PFSK-1 (cell line): Measurements from ENCODE around the gene CCK.

ENCODE experiments used
- FOXP2 ChIP-seq: optimal IDR thresholded peaks from 2 replicates; pipeline ENCODE3; 2011; ENCODE audit warnings: borderline replicate concordance, control low read depth, inconsistent platforms; ENCODE audit not compliant: insufficient read depth; ENCODE audit errors: extremely low read length, extremely low read depth
- POLR2AphosphoS5 ChIP-seq: IDR thresholded peaks from 2 replicates; pipeline ENCODE4 v1.6.1; 2012; ENCODE audit warnings: low read depth, mild to moderate bottlenecking, control low read depth, low read length, moderate library complexity
- SIN3A ChIP-seq: IDR thresholded peaks from 2 replicates; pipeline ENCODE4 v1.6.1; 2012; ENCODE audit warnings: mild to moderate bottlenecking, low read length, moderate library complexity, borderline replicate concordance; ENCODE audit not compliant: insufficient read depth
- TAF1 ChIP-seq: IDR thresholded peaks from 2 replicates; pipeline ENCODE4 v1.6.1; 2012; ENCODE audit warnings: low read length, control low read depth, borderline replicate concordance; ENCODE audit not compliant: insufficient read depth
- TF ChIP-seq, protein P1 (sequence below), 2 experiments: IDR thresholded peaks; 2 replicates each; pipeline versions ENCODE4 v1.6.1 to v1.8.0; 2011 to 2012; ENCODE audit warnings: low read depth in 2 of 2, low read length in 2 of 2, control low read depth in 1 of 2, inconsistent platforms in 1 of 2, mild to moderate bottlenecking in 1 of 2, moderate library complexity in 1 of 2; ENCODE audit not compliant: insufficient read depth in 1 of 2

The CCK gene

DNA sequence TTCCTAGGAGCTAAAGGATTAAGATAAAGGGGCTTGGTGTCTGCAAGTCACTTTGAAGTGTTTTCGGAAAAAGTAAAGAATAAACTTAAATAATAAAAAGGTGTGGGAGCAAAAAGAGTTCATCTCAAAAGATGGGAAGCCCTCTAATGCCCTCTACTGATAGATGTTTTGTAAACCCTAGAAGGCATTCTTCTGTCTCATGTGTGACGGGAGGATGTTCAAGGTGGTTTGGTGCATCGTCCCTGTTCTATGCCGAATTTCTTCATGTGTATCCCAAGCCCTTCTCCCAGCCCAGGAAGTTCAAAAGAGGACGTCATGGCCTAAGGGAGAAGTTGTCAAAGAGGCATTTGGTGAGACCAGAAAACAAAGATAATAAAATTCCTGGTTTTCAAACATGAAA lies 37.2 kb downstream of the CCK start:
- TF ChIP-seq POLR2AphosphoS5 (no peak), FOXP2 (no peak), SIN3A (no peak), TAF1 (no peak)
- TF ChIP-seq, protein P1, sequence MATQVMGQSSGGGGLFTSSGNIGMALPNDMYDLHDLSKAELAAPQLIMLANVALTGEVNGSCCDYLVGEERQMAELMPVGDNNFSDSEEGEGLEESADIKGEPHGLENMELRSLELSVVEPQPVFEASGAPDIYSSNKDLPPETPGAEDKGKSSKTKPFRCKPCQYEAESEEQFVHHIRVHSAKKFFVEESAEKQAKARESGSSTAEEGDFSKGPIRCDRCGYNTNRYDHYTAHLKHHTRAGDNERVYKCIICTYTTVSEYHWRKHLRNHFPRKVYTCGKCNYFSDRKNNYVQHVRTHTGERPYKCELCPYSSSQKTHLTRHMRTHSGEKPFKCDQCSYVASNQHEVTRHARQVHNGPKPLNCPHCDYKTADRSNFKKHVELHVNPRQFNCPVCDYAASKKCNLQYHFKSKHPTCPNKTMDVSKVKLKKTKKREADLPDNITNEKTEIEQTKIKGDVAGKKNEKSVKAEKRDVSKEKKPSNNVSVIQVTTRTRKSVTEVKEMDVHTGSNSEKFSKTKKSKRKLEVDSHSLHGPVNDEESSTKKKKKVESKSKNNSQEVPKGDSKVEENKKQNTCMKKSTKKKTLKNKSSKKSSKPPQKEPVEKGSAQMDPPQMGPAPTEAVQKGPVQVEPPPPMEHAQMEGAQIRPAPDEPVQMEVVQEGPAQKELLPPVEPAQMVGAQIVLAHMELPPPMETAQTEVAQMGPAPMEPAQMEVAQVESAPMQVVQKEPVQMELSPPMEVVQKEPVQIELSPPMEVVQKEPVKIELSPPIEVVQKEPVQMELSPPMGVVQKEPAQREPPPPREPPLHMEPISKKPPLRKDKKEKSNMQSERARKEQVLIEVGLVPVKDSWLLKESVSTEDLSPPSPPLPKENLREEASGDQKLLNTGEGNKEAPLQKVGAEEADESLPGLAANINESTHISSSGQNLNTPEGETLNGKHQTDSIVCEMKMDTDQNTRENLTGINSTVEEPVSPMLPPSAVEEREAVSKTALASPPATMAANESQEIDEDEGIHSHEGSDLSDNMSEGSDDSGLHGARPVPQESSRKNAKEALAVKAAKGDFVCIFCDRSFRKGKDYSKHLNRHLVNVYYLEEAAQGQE (IDR thresholded peaks at IDR 0.05; ENCODE audit: insufficient read depth in 1 of 2, low read depth in 2 of 2, low read length in 2 of 2) = no peak

DNA sequence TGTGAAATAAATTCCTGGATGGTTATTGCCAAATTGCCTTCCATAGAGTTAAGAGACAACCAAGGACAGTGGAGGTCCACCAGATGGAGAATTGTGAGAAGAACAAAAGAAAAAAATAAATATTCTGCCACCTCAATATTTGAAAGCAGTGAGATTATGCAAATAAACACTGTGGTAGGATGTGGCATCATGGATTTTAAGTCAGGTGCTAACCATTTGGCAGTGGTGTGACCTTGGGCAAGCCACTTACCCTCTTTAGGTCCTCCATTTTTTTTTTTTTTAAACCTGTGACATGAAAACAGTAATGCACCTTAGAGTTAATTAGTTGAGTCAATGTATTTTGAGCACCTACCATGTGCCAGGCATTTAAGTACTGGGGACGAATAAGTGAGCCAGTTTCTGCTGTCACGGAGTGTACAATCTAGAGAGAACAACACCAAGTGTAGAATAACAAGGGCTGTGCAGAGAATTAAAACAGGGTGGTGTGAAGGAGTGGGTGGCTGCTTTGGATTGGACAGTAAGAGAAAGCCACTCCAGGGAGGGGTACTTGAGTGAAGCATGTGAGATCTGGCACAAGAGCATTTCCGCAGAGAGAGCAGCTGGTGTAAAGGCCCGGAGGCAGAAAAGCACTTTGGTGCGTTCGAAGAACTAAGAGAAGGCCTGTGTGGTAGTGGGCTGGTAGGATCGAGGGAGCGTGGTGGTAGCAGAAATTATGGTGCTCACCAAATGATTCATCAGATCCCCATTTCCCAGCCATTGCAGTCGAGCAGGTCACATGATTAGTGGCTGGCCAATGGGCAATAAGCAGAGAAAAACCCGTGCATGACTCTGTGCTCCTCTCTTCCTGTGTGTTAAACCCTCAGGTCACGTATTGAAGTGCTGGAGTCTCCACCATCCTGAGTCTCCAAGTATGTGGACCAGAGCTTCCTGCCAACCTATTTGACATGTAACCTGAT lies 39.2 kb downstream of the CCK start:
- no peak for TF ChIP-seq SIN3A
- no peak for TF ChIP-seq FOXP2
- no peak for TF ChIP-seq POLR2AphosphoS5
- no peak for TF ChIP-seq TAF1
- TF ChIP-seq, protein P1 (IDR thresholded peaks at IDR 0.05; ENCODE audit: insufficient read depth in 1 of 2, low read depth in 2 of 2, low read length in 2 of 2) = no peak

DNA sequence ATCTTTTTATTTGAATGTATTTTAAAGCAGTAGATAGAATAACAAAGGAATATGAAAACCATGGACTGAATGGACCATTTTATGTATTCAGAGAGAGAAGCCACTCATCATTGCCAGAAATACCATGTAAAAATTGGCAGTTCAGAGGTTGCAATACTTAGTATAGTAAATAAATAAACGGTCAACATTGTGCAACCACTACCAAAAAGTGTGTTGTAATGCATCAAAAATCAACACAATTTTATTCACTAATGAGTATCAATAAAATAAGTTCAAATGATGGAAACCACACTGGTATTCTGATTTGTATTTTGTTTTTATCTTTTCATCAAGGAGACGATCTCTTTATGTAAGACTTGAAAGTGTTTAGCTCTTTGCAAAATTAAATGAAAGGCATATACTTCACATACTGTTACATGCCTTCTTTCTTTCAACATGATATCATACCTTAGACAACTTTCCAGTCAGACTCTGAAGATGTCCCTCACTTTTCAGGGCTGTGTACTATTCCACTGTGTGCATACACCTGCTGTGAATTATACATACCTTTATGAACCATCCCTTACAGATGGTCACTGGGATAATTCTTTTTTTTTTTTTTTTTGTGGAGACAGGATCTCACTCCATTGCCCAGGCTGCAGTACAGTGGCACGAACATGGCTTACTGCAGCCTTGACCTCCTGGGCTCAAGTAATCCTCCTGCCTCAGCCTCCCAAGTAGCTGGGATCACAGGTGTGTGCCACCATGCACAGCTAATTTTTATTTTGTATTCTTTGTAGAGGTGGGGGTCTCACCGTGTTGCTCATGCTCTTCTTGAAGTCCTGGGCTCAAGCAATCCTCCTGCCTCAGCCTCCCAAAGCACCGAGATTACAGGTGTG lies 40.3 kb downstream of the CCK start:
- TF ChIP-seq POLR2AphosphoS5 (no peak), FOXP2 (no peak), TAF1 (no peak), SIN3A (no peak)
- TF ChIP-seq, protein P1 (IDR thresholded peaks at IDR 0.05; ENCODE audit: insufficient read depth in 1 of 2, low read depth in 2 of 2, low read length in 2 of 2) = no peak

DNA sequence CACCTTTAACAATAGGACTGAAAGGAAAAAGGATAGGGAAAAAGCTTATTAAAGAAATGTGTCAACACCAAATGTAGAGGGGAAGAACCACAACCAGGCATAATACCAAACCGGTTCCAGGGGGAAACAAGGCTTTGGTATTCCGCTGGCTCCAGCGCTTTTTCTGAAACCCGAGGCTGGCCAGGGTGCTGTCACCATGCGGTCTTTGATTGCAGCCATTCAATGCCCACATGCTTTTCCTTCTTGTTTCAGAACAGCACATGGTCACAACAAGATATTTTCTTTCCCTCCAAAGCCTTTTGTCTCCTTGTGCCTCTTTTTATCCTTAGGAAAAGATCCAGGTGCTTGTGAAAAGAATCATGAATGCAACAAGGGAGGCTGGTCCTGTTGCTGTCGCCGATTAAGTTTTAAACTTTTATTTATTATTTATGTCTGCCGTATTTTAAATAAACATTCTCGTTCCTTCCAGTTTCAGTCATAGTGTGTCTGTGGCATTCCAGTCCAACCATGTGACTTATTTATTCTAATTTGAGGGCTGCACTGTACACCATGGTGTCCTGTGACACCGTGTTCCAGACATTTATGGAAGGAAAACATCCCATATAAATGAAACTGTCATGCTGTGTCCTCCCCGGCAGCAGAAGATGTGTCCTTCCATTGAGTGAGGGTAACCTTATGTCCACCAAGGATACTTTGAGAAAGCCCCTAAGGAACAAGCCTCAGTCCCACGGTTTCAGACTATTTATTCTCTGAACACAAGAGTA lies 41.1 kb downstream of the CCK start:
- TF ChIP-seq SIN3A = no peak
- TF ChIP-seq, protein P1 (IDR thresholded peaks at IDR 0.05; ENCODE audit: insufficient read depth in 1 of 2, low read depth in 2 of 2, low read length in 2 of 2) = no peak
- TF ChIP-seq TAF1 = no peak
- TF ChIP-seq FOXP2 = no peak
- no peak for TF ChIP-seq POLR2AphosphoS5
